Measurements from ENCODE around the gene CYP11A1.

Gene CYP11A1

DNA sequence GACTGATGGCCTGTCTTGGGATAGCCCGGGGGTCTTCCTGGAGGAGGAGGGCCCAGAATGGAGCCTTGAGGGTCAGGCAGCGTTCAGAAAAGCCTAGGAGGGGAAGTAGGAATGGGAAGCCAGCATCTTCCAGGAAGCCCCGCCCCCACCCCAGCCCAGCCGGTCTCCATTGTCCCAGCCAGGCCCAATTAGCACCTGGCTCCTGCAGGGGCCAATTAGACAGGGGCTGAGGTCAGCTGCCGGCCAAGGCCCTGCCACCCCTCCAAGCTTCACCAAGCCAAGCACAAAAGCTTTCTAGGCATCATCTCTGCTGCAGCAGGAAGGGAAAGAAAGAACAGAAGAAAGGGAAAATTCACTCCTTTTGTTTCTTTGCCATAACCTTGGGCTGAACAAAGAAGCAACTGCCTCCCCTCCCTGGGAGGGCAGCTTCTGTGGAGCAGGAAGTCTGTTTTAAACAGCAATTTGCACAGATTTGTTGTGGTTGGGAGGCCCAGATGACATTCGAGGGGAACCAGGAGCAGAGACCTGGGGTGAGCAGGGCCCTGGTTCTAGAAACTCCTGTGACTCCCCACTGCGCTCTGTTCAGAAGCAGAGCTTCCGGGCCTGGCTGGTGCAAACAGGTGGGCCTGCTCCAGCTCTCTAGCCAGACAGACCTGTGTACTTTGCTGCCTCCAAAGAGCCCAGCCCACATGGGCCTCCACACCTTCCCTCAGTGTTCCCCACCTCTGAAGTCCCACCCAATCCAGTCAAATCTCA is 47.7 kb downstream of the CYP11A1 start:
- DNase-seq, result no peak

DNA sequence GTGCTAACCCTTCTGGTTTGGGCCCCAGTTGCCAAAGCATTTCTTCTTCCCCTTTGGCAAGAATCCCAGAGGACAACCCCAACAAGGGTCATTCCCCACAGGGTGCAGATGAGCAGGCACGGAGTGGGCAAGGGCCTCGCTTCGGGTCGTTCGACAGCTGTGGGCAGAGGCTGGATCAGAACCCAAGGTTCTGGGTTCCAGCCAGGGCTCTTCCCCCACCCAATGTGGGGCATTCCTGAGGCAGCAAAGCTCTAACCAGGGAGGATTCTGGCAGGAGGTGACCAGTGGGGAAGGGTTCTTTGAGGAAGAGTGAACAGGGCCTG is 48.3 kb downstream of the CYP11A1 start:
- no peak for DNase-seq

DNA sequence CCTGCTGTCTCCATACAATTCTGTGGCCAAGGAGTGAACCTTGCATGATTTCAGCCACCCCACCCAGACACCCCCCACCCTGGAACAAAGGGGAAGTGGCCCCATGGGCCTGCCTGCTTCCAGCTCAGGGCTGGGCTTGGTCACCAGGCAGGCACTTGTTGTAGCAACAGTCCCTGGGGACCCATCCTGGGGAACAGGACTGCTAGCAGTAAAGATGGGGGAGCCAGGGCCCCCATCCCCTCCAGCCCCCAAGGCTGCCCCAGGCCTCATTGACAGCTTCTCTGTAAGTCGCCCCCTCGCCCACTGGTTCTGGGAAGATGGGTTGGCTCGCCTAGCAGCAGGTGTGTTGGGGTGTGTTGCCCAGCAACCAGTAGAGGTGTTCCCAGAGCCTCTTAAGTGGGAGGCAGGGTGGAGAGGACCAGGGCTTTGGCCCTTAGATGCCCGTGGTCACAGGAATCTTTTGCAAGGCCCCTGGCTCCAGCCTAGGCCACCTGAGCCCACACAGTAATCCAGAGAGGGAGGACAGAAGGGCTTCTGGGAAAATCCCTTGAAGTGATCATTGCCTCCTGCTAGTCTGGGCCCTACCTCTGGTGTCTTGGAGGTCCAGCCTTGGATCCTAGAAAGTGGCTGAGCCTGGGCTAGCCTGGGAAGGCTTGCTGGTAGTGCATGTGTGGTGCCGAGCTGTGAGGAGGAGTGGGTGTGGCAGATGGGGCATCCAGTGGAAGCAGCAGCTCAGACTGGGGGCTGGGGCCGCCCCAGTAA is 48.9 kb downstream of the CYP11A1 start:
- DNase-seq, result no peak

DNA sequence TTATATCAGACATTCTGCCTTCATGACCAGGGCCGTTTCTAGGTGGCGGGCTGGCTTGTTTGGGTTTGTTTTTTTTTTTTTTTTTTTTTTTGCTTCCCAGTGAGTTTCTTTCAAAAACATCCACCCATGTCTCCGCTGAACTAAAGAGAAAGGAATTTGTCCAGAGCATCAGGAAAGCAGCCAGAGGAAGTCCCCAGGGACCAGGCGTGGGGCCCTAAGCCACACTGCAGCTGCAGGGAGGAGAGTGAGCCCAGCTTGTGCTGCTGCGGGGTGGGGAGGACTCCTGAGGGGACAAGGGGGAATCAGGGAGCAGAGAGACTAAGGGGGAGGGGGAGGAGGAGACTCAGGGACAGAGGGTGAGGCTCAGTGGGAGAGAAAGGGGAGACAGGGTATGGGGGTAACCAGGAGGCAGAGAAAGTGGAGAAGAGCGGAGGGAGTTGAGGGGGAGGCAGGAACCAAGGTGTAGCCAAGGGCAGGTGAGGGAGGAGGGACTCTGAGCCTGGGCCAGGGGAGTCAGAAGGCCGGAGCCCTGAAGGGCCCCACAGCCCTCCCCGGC is 49.5 kb downstream of the CYP11A1 start:
- no peak for DNase-seq

DNA sequence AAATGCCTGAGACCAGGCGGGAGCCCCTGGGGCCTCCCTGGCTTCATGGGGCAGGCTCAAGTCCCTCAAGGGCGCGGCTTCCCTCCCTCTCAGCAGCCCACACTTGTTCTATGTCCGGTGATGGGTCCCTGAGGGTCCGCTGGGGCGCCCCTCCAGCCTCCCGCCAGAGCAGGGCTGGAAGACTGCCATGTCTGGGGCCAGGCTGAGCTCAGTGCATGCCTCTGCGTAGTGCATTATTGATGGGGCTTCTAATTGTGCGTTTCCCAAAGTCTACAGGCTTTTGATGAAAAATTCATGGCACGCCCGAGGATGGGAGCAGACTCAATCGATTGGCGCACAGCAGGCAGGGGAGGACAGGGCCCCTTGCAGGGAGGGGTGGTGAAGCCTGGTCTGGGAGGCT is 51.3 kb downstream of the CYP11A1 start:
- no peak for DNase-seq

DNA sequence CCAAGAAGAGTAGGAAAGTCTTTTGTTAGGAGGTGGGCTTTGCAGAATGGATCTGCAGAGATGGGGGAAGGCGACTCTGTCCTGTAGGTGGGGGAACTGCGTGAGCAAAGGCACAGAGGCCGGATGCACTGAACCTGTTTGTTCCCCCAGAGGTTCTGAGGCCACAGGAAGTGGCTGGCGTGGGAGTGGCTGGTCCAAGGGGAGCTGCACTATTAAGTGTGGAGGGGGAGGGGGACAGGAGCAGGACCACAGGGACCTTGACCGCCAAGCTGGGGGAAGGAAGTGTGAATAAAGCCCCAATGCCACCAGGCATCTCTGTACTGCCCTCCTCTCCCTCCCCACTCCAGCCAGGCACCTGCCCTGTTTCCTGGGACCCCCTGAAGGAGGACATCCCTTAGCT is 51.8 kb downstream of the CYP11A1 start:
- DNase-seq, result peak; percentile 23

DNA sequence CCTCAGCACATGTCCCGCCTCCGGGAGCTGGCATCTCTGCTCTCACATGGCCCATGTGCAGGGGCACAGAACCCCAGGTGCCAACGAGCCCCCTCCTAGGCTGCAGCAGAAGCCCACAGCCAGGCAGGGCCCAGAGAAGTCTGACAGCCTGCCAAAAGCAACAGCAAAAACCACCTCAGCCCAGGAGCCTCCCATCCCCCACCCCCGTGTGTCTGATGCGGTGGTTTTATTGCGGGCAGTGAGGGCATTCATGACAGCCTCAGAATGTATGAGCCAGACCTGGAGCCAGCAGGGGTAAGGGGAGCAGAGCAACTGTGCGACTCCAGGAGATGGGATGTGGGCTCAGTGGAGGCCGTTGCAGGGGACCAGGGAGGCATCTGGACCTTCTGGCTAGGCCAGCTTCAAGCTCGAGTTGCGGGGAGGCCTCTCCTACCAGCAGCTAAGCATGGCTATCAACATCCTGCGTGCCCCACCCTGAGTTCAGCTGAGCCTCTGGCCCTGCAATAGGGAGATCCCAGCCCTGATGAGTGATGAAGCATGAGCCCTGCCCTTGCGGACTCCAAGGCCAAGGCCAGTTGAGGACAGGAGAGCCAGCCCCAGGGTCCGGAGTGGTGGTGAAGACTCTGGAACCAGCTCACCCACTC is 52.5 kb downstream of the CYP11A1 start:
- DNase-seq, result no peak

DNA sequence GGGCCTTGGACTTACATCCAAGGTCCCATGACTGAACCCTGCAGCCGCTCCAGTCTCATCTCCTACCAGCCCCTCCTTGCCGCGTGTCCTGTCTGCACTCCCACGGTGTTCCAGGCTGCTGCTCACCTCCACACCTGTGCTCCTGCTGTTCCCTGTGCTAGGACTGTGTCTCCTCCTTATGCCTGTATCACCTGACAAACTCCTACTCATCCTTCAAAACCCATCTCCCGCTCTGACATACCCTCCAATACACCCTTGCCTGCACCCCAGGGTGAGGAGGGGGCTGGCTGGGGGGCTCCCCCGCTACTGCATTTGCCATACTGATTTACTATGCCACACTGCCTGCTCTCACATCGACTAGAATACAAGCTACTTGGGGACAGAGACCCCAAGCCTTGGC is 53.6 kb downstream of the CYP11A1 start:
- DNase-seq, result no peak

DNA sequence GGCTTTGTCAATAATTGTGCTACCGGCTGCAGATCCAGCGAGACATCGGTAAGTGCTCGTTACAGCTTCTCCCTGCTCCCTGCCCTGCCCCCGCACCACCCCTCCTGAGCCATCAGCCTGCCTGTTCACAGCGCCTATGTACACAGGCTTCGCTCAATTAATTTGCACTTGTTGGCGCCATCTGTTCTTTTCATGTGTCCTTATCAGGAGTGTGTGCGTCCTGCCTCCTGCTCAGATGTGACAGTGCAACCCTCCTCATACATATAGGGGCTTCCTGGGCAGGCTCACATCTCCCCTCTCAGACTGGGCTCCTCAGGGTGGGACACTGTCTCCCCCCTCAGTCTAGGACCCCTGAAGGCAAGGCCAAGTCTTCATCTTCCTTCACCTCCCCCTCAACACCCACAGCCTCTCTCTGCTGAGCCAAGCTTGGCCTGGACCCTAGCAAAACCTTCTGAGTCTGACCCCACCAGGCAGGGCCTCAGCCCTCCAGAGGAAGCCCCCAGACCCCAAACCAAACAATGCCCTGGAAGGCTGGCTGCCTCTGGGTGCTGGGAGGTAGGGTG is 54.9 kb downstream of the CYP11A1 start:
- no peak for DNase-seq

DNA sequence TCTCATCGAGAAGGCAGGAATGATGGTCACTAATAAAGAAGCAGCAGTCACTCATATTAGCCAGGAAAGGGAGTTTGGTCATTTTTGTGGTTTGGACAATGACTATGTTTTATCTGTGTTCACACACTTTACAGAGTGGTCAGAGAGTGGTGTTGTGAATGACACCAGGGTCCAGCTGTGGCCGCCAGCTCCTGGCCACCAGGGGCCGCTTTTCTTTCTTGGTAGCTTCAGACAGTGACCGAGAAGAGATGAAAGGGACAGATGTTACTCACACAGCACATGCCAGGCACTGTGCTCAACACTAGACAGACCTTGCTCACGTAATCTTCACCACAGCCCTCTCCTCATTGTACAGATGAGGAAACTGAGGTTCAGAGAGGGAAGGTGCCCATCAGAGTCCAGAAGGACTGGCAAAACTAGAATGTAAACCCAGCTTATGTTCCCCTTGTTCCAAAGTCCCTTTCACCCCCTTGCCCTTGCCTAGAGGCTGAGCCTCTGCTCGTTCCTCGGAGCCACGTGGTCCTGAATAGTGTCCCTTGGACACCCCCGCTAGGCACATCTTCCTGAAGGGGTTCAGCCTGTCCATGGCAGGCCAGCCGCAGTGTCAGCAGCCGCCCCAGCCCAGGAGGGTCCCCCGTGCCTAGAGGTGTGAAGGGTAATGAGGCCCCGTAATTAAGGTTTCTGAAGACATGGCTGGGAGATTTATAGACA is 55.6 kb downstream of the CYP11A1 start:
- no peak for DNase-seq

DNA sequence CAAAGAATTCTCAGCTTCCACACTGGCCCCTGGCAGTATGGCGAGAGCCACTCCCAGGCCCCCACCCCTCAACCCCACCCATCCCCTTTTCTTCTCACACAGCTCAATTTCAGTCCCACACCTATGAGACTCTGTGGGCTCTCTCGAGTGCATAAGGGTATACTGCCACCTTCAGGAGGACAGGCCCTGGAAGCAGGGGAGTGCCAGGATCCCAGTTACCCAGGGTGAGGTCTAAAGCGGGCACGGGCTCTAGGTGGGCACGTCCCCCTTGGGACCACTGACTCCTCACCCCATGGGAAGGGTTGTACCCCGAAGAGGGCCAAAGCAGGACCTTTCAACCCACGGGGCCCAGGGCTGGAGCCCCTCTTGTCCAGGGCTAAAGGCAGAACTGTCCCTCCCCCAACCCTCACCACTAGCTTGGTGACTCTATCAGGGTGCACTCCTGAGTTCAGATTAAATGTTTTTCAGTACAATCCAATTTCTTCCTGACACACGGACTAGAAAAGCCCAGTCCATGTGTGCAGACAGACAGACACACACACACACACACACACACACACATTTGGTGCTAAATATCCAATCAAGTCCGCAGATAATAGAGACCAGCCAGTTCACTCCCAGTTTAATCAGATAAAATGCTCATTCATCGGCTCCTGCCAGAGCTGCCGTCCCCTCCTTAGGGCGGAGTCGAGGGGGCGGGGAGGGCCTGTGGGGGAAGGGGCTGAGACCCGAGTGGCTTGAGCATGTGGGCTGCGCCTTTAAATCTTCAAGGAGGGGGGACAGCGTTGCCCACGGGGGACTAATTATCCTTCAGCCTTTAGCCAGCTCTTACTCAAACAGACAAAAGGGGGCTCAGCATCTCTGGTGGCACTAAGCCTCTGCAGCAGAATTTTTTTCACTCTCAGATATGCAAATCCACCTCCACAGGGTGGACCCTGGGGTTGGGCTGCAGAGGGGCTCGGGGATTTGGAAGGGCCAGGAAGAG is 59.3 kb downstream of the CYP11A1 start:
- DNase-seq, result peak; percentile 56

DNA sequence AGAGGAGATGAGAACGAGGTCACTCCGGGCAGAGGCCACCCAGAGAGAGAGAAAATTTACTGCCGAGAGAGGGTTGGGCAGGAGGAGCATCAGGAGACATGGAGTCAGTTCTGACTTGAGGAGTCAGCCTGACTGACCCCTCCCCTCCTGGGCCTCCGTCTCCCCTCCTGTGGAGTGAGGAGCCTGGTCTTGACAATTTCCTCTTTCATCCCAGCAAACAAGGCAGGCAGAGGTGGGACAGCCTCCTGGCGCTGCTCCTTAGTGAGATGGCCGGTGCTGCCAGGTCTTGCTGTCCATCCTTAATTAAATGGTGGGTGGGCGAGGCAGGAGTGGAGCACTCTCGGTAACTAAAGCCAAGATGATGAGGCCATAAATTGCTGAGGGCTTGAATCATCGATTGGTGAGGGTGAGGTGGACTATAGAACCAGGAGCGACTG is 60.6 kb downstream of the CYP11A1 start:
- DNase-seq, result no peak

DNA sequence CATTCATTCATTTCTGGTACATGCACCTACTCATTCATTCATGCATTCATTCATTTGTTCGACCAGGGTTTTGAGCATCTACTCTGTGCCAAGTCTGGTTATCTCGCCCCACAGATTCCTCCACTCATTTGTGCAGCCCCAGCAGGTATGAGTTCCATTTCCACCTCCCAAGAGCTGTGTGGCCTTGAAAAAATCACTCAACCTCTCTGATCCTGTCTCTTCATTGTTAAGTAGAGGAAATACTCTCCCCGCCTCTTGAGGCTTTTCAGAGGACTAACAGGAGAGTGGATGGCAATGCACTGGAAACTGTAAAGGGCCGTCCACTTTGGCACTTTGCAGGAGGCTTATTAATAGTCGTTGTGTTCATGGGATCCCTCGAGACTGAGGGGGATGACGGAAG is 61.8 kb downstream of the CYP11A1 start:
- DNase-seq, result no peak

DNA sequence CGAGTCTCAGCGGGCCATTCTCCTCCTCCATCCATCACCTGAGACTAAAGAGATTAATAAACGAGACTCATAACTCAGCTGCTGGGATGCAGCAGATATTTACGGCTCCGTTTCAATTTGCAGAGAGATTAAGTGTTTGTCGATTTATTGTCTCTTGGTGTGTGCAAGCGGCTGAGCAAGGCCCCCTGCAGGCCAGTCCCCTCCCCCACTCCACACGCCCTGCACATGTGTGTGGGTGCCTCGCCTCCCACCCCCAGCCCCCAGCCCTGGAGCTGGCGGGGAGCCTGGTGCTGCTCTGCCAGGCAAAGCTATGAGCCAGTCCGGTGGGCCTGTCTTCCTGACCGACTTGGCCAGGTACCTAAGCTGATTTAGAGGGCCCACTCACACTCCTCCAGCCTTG is 63.0 kb downstream of the CYP11A1 start:
- DNase-seq, result no peak

DNA sequence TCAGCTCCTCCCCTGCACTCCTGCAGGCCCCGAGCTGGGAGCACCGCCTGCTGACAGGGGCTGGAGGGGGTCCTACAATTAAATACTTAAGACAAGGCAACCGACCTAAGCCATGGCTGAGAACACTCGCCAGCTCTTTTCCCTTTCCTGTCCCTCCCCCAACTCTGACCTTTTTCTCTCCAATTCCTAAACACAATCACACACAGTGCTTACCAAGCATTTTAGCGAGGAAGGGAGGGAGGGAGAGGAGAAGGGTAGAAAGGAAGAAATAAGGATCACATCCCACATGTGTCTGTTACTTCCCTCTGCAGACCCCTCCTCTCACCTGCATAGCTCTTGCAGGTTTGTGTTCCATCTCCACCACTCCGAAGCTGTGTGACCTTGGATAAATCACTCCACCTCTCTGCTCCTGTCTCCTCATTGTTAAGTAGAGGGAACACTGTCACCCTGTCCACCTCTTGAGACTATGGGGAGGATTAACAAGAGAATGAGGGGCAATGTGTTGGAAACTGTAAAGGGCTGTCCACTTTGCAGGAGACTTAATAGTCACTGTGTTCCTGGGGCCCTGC is 63.6 kb downstream of the CYP11A1 start:
- DNase-seq, result no peak

DNA sequence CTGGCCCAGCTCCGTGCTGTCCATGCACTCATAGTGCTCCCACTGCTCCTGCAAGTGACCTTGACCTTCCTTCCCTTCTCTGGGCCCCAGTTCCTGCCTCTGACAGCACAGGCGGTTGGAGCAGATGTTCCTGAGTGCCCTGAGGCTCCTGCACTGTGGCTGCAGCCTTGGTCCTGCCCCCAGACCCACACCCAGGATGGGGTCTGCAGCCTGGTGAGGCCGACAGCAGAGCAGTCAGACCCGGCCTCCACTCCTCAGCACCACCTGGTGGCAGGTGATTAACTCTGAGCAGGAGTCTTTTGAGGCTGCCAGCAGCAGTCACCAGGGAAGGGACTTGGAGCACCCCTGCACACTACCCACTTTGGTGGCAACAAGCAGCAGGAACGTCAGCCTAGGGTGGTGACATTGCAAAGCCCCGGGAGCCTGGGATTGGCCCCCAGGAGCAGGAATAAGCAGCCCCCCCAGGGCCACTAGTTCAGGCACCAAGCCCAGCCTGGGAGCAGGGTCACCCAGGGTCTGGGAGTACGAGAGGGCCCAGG is 64.6 kb downstream of the CYP11A1 start:
- DNase-seq, result peak; percentile 40

DNA sequence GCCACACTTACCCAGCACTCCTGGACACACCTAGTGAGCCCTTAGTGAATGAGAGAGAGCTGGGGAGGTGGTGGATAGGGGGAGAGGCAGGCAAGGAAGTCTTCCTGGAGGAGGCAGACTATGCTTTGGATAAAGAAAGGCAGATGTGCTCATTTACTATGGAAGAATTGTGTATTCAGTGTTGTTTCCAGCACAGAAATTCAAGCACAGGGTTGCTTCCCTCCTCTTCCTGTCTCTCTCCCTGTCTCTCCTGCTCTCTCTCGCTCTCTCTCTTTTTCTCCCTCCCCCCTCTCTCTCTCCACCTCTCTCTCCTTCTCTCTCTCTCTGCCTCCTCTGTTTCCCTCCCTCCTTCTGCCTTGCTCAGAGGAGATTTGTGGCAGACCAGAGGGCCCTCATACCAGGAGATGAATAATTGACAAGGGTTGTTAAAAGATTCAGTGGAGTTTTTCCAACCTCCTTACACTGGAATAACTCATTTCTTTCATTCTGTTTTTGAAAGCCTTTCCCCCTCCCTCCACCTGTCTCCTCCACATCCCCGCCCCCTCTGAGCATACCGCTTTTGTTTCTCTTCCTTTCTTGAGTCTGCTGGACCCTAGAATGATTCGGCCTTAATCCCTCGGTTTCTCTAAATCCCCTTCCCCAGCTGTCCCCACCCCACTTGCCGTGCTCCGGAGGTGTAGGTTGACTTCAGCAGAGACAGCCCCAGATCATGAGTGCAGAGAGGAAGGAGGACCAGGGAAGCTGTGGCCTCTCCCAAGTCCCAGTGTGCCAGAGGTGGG is 65.7 kb downstream of the CYP11A1 start:
- DNase-seq, result no peak

DNA sequence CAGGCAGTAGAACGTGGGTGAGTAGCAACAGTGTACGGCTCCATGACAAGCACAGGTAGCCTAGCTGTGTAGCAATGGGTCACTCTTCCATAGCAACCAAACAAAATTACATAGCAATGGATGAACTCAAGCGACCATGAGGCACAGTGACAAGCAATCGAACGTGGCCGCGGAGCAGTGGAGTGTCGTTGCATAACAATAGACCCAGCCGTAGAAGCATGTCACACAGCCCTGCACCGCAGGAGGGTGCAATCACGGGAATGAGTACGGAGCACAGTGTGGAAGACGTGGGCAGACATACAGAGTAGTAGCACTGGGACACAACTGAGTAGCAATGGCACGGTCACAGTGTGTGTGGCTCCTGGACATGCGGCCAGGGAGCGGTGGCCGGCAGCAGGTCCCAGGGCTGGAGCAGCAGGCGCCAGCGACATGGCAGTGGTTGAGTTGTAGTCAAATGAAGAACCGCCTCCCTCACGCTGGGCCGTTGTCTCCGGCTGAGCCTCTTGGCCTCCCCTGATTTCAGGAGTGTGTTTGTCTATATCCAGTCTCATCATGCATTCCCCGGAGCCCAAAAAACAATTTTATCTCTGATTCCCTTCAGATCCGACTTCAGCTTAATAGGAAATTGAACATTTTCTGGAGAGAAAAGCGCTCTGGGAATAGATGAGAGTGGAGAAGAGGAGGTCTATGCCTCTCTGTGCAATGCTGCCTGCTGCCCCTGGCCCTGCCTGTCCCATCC is 67.2 kb downstream of the CYP11A1 start:
- no peak for DNase-seq

DNA sequence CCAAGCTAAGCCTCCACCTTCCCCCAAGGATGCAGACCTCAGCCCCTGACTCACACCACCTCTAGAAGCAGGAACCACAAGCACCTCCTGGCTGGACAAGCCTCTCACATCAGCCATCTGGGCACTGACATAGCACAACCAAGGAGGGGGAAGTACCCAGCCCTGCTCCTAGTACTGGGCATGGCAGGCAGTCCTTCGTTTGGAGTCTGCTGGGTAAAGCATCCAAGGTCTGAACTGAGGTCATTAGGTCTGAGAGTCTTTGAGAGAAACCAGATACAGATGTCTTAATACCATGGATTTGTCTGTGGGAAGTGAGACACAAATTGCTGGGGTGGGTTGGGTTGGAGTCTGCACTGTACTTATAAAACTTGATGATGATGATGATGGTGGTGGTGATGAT is 69.6 kb downstream of the CYP11A1 start:
- DNase-seq, result no peak
